ENCODE results near the gene ENAH.

GRCh38 chr1:225479996-225480720 is 172.8 kb downstream of the ENAH start:
- TF ChIP-seq EZH2 (IDR thresholded peaks at IDR 0.05; ENCODE audit: borderline replicate concordance, insufficient read depth, low read depth, low read length, poor library complexity, severe bottlenecking) = no peak
- TF ChIP-seq CTCF (IDR thresholded peaks at IDR 0.05) = no peak

Measured in B cell (primary cell).